Skeletal muscle cell (primary cell): Measurements from ENCODE around the gene PHF2.

ENCODE experiments used
- DNase-seq: peaks from one replicate; pipeline ENCODE4 v3.0.0-alpha.2; 2010; ENCODE audit warnings: low read depth
- H3K4me3 ChIP-seq: 2 replicates; pipeline ENCODE4 v1.5.1; 2011; ENCODE audit warnings: low read depth, mild to moderate bottlenecking, control low read depth, low read length, moderate library complexity

The PHF2 gene

DNA sequence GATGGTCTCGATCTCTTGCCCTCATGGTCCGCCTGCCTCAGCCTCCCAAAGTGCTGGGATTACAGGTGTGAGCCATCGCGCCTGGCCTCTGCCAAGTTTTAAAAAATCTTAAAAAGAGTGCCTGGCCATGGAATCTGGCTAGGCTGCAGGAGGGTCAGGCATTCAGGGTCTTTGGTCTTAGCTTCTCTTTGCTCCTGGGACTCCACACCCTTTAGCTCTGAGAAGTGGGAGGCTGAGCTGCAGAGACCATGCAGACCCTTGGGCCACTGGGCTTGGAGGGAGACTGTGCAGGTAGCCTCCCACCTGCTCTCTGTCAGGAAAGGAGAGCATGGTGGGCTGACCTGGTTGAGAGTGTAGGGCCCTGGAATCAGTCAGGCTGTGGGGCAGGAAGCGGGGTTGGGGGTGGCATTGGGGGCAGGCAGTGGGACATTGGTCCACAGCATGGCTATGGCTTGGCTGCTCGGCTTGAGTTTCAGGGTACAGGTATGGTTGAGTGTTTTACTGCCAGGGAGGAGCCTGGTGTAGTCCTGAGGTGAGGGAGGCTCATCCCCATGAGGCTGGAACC is 20.8 kb downstream of the PHF2 start:
- no peak overlapping the region for H3K4me3 ChIP-seq
- no peak for DNase-seq

DNA sequence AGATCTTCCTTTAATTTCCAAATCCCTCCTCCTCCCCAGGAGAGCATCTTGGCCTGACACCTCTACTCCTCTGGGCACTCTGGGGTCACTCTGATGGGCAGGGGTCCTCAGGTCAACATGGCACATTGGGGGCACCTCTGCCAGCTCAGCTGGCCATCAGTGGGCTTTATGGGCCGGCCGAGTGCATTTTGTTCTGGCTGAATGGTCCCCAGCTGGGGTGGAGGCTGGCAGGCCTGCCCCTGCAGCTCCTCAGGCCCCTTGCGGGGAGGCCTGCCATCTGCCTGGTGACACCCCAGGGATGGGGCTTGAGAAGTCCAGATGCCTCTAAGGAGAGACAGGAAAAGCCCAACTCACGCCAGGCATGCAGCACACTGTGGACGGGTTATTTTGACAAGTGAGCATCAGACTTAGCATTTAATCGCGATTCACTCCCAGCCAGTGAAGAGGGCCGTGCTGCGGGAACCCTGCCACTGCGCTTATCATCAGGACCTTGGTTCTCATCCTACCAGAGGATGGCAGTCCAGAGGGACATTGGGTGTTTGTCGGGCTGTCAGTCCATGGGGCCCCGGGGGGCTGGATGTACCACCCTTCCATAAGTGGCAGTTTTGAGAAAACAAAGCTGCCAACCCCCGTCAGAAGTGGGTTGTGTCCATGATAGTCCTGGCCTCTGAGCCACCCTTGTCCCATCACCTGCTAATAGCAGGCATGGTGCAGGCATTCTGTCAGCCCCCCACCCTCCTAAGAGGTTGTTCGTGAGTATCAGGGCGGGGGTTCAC is 21.7 kb downstream of the PHF2 start:
- DNase-seq: no peak
- no peak overlapping the region for H3K4me3 ChIP-seq

DNA sequence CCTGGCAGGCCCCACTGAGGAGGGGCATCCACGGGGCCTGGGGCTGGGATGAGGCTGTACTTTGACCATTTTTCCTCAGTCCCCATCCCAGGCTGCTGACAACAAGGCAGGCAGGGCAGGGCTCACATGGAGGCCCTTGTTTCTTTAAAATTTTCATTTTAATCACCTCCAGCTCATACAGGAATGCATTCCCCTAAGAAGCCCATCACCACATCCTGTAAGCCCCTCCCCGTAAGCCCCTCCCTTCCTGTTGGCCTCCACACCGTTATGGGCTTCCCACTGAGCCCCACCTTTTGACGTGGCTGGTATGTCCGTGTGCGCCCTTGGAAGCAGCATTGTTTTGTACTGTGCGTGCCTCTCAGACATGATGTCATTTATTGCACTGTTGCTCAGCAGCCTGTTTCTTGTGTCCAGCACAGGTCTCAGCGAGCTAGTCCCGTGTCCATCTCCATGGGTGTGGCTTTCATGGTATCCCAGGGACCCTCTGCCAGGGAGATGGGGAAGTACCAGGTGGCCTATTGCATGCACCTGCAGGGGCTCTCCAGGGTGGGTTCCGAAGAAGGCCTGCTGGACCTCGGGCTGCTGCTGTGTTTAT is 22.4 kb downstream of the PHF2 start:
- no peak for DNase-seq
- no peak overlapping the region for H3K4me3 ChIP-seq

- no peak for DNase-seq
Observed at GRCh38 chr9:93599571-93600403, 23.4 kb downstream of the PHF2 start.

GRCh38 chr9:93600504-93600903 is 24.1 kb downstream of the PHF2 start:
- DNase-seq: no peak
- H3K4me3 ChIP-seq: no peak overlapping the region

More at GRCh38 chr9:93599571-93600403, 23.4 kb downstream of the PHF2 start:
- H3K4me3 ChIP-seq: no peak overlapping the region

DNA sequence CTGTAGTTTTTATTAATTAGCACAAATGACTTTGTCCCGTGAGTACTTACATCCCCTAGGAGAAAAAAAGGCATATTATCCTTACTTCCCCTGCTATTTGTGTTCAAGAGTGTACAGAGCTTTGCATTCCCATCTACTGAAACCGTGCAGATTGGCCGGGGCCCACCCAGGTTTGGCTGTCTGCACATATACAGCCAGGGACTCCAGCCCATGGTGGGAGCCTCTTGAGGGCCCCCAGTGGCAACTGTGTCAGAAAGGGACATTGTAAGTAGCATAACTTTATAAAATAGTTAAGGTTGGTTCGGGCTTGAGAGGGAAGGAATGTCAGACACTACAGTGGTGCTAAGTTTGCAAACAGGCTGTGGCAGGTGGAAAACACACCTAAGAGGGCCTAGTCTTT is 24.7 kb downstream of the PHF2 start:
- H3K4me3 ChIP-seq: no peak overlapping the region
- no peak for DNase-seq

DNA sequence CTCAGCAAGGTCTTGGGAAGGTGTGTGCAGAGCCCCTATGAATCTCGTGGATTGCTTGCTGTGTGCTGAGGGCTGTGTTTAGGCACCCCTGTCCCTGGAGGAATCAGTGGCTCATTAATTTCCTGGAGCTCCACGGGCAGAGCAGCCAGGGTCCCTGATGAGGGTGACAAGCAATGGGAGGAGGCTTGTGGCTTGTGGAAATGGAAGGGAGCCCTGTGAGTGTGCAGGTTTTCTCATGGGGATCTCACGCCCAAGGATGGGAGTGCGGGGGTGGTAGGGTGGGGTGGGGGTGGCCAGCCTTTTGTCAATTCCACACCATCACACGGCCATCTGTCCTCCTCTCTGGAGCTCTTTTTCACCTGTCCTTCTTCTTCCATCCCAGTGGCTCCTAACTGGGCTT is 25.3 kb downstream of the PHF2 start:
- DNase-seq: no peak

DNA sequence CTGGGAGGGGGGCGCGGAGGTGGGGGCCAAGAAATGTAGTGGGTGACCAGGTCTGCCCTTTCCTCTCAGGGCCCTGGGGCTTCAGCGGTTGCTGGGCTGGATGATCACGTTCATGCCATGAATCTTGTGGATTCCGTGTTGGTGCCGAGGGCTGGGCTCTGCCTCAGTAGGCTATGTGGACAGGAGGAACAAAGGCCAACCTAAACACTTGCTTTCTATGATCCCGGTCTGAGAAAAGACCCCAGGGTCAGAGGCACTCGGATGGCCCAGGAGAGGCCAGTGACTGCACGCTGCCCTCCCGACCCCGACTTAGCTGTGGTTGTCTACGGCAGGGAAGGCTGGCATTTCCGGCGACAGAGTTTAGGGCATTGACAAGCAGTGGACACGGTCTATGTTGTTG is 26.6 kb downstream of the PHF2 start:
- no peak overlapping the region for H3K4me3 ChIP-seq
- DNase-seq: no peak

More for the DNA sequence above, 25.3 kb downstream of the PHF2 start:
- H3K4me3 ChIP-seq: no peak overlapping the region

DNA sequence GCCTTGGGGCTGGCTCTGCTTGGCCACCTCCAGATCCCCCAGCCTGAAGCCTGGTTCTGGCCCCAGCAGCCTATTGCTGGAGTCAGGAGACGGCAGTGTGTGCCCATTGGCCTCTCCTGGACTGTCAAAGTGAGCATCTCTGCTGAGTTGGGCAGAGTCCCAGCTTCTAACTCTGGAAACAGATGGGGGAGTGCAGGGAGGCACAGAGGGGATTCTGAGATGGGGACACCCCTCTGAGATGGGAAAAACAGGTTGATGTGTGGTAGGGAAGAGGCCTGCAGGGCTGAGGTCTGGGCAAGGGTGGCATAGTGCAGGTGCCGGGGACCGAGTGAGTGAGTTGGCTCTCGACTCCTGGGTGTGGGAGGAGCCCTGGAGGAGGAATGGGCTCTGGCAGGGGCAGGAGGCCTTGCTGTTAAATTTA is 27.5 kb downstream of the PHF2 start:
- no peak overlapping the region for H3K4me3 ChIP-seq
- DNase-seq: no peak

DNA sequence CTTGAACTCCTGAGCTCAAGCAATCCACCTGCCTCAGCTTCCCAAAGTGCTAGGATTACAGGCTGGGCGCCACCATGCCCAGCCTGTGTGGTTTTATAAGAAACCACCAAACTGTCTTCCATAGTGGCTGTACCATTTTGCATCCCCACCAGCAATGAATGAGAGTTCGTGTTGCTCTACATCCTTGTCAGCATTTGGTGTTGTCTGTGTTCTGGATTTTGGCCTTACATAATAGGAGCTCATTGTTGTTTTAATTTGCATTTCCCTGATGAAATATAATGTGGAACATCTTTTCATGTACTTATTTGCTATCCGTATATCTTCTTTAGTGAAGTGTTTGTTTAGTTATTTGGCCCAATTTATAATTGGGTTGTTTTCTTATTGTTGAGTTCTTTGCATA is 29.8 kb downstream of the PHF2 start:
- DNase-seq: no peak
- H3K4me3 ChIP-seq: no peak overlapping the region

DNA sequence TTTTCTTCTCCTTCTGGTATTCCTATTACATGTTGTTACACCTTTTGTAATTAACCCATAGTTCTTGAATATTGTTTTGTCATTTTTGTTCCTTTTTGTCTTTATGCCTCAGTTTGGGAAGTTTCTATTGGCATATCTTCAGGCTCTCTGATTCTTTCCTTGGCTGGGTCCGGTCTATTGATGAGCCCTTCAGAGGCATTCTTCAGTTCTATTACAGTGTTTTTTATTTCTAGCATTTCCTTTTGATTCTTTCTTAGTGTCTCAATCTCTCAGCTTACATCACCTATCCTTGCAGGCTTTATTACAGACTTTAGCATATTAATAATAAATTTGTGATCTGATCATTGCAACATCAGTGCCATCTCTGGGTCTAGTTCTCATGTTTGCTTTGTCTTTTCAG is 33.8 kb downstream of the PHF2 start:
- DNase-seq: no peak
- H3K4me3 ChIP-seq: no peak overlapping the region

GRCh38 chr9:93612052-93612795 is 35.8 kb downstream of the PHF2 start:
- H3K4me3 ChIP-seq: no peak overlapping the region
- DNase-seq: no peak

- DNase-seq: no peak
- H3K4me3 ChIP-seq: no peak overlapping the region
Observed at GRCh38 chr9:93612796-93613154, 36.4 kb downstream of the PHF2 start.

DNA sequence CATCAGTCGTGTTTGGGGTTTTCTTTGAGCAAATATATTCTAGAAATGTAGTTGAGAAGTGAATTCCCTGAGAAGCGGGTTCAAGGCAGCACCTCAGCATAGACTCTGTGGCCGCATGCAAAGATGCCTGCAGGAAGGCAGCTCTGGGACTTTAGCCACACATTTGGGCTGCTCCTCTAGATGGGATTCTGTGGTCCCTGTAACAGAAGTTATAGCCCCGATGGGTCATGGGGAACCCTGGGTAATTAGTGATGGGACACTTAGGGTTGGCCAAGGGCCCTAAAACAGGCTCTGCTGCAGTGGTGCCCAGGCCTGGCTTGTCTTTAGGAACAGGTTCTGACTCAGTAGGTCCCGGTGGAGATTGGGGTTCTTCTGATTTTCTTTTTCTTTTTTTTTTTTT is 36.8 kb downstream of the PHF2 start:
- H3K4me3 ChIP-seq: no peak overlapping the region
- DNase-seq: no peak

DNA sequence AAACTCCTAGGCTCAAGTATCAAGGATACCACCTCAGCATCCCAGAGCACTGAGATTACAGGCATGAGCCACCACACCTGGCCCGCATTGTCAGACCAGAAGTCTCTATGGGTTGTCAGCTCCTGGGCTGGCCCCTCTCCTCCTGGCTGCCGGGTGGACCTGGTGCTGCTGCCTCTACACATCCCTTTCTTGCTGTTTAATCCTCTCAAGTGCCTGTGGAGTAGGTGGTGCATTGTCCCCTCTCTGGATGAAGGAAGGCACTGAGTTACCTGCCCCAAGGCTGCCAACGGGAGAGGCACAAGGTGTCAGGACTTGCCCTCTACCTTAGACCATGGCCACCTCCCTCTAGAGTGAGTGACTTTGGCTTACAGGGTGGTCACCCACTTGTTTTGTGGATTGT is 37.4 kb downstream of the PHF2 start:
- no peak for DNase-seq

GRCh38 chr9:93614830-93615468 is 38.6 kb downstream of the PHF2 start:
- no peak for DNase-seq
- no peak overlapping the region for H3K4me3 ChIP-seq

More for the DNA sequence above, 37.4 kb downstream of the PHF2 start:
- no peak overlapping the region for H3K4me3 ChIP-seq

DNA sequence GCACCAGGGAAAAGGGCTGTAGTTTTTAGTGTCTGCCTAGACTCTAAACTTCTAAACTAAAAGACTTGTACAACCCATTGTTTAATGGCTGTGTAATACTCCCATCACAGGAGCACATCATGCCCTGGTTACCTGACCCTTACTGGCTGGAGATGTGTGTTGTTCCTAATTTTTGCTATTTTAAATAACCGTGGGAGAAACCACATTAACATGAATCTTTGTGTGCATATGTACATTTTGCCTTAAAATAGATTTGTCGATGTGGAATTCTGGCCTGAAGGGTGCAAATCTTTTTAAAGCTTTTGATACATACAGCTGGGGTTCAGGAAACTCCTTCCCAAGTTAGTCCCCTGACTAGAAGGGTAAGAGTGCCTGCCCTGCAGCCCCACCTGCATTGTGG is 39.7 kb downstream of the PHF2 start:
- no peak for DNase-seq
- H3K4me3 ChIP-seq: no peak overlapping the region

DNA sequence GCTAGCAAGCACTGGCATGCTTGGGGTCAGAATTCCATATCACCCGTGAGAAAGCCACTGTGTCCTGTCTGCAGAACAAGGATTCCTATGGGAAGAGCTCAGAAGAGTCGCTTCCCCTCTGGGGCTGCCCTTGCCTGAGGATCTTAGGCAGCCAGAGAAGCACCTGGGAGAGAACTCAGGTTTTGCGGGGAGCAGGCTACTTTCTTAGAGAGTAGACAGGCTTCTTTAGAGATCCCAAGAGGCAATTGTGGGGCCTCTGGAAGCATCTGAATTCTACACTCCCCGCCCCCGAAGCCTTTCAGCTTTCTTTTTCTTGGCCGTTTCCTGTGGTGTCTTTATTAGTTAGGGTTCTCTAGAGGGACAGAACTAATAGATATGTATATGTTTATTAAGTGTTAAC is 40.9 kb downstream of the PHF2 start:
- DNase-seq: no peak
- no peak overlapping the region for H3K4me3 ChIP-seq

GRCh38 chr9:93619272-93619775 is 42.9 kb downstream of the PHF2 start:
- H3K4me3 ChIP-seq: no peak overlapping the region
- no peak for DNase-seq
